Measurements from ENCODE around the gene PKP4.

Gene PKP4

GRCh38 chr2:158651358-158652057 lies 194.8 kb downstream of the PKP4 start:
- no peak for DNase-seq (ENCODE audit: low spot score)

- DNase-seq (ENCODE audit: low spot score) = no peak
Observed at GRCh38 chr2:158655628-158656027, 198.9 kb downstream of the PKP4 start.

- DNase-seq (ENCODE audit: low spot score) = no peak
Observed at GRCh38 chr2:158656492-158657229, 199.9 kb downstream of the PKP4 start.

- DNase-seq (ENCODE audit: low spot score) = no peak
Observed at GRCh38 chr2:158658396-158658795, 201.6 kb downstream of the PKP4 start.

- no peak for DNase-seq (ENCODE audit: low spot score)
Observed at GRCh38 chr2:158659483-158659882, 202.7 kb downstream of the PKP4 start.

GRCh38 chr2:158661231-158661630 lies 204.5 kb downstream of the PKP4 start:
- no peak for DNase-seq (ENCODE audit: low spot score)

- no peak for DNase-seq (ENCODE audit: low spot score)
Observed at GRCh38 chr2:158662421-158662820, 205.7 kb downstream of the PKP4 start.

GRCh38 chr2:158663796-158664195 lies 207.0 kb downstream of the PKP4 start:
- DNase-seq (ENCODE audit: low spot score) = no peak

GRCh38 chr2:158664987-158665386 lies 208.2 kb downstream of the PKP4 start:
- no peak for DNase-seq (ENCODE audit: low spot score)

GRCh38 chr2:158665536-158666302 lies 209.0 kb downstream of the PKP4 start:
- no peak for DNase-seq (ENCODE audit: low spot score)

GRCh38 chr2:158666969-158667368 lies 210.2 kb downstream of the PKP4 start:
- DNase-seq (ENCODE audit: low spot score) = no peak

GRCh38 chr2:158667586-158667985 lies 210.8 kb downstream of the PKP4 start:
- no peak for DNase-seq (ENCODE audit: low spot score)

- no peak for DNase-seq (ENCODE audit: low spot score)
Observed at GRCh38 chr2:158668001-158668765, 211.4 kb downstream of the PKP4 start.

GRCh38 chr2:158670292-158670691 lies 213.5 kb downstream of the PKP4 start:
- no peak for DNase-seq (ENCODE audit: low spot score)

- no peak for DNase-seq (ENCODE audit: low spot score)
Observed at GRCh38 chr2:158671360-158672245, 214.9 kb downstream of the PKP4 start.

- DNase-seq (ENCODE audit: low spot score) = no peak
Observed at GRCh38 chr2:158676295-158676694, 219.5 kb downstream of the PKP4 start.

GRCh38 chr2:158676696-158677095 lies 219.9 kb downstream of the PKP4 start:
- no peak for DNase-seq (ENCODE audit: low spot score)

GRCh38 chr2:158677542-158677941 lies 220.8 kb downstream of the PKP4 start:
- DNase-seq (ENCODE audit: low spot score) = no peak

- no peak for DNase-seq (ENCODE audit: low spot score)
Observed at GRCh38 chr2:158681816-158682215, 225.1 kb downstream of the PKP4 start.

GRCh38 chr2:158685646-158686045 lies 228.9 kb downstream of the PKP4 start:
- no peak for DNase-seq (ENCODE audit: low spot score)

GRCh38 chr2:158686210-158686691 lies 229.5 kb downstream of the PKP4 start:
- DNase-seq (ENCODE audit: low spot score) = no peak
